Measurements from ENCODE around the gene ADSS2.
"Not testable (repeated sequence)": the region's sequence is repeated elsewhere in the genome, so short reads cannot be mapped to it uniquely, and the experiment has no call there.

Gene ADSS2

GRCh38 chr1:244451539-244451950 is at the start of gene ADSS2:
ADSS2 (minus strand) TSS chr1:244451909; CDS start chr1:244451817, 92 bp downstream.
- no peak for DNase-seq

- DNase-seq = not testable (repeated sequence)
These were observed 48.8 kb upstream of the ADSS2 start for GRCh38 chr1:244500515-244500914.

GRCh38 chr1:244499484-244499883 is 47.8 kb upstream of the ADSS2 start:
- not testable (repeated sequence) for DNase-seq

- no peak for DNase-seq
These were observed 46.1 kb upstream of the ADSS2 start for GRCh38 chr1:244497805-244498204.

- DNase-seq = no peak
These were observed 44.5 kb upstream of the ADSS2 start for GRCh38 chr1:244496186-244496585.

GRCh38 chr1:244494653-244495052 is 42.9 kb upstream of the ADSS2 start:
- no peak for DNase-seq

- not testable (repeated sequence) for DNase-seq
These were observed 33.3 kb upstream of the ADSS2 start for GRCh38 chr1:244484971-244485370.

- DNase-seq = no peak
These were observed 21.4 kb upstream of the ADSS2 start for GRCh38 chr1:244473059-244473605.

GRCh38 chr1:244466724-244467123 is 15.0 kb upstream of the ADSS2 start:
- DNase-seq = no peak

GRCh38 chr1:244461245-244462071 is 9.7 kb upstream of the ADSS2 start, which contains the start of gene CATSPERE:
CATSPERE (plus strand) TSS chr1:244461273; CDS start chr1:244461430, 157 bp downstream.
- peak; percentile 75 for DNase-seq

- peak; percentile 40 for DNase-seq
These were observed 8.5 kb upstream of the ADSS2 start for GRCh38 chr1:244460197-244460596.

GRCh38 chr1:244458781-244459180 is 7.1 kb upstream of the ADSS2 start:
- DNase-seq = no peak

- no peak for DNase-seq
These were observed 4.9 kb upstream of the ADSS2 start for GRCh38 chr1:244456586-244456985.

- no peak for DNase-seq
These were observed 2.7 kb upstream of the ADSS2 start for GRCh38 chr1:244454412-244454811.

GRCh38 chr1:244451951-244452795 is 464 bp upstream of the ADSS2 start:
- DNase-seq = peak; percentile 99

GRCh38 chr1:244450597-244451538 is 841 bp downstream of the ADSS2 start:
- peak; percentile 64 for DNase-seq

- DNase-seq = no peak
These were observed 1.7 kb downstream of the ADSS2 start for GRCh38 chr1:244449936-244450508.

- no peak for DNase-seq
These were observed 3.3 kb downstream of the ADSS2 start for GRCh38 chr1:244448279-244449036.

- DNase-seq = no peak
These were observed 4.2 kb downstream of the ADSS2 start for GRCh38 chr1:244447552-244447951.

- no peak for DNase-seq
These were observed 4.7 kb downstream of the ADSS2 start for GRCh38 chr1:244447024-244447423.

Measured in activated CD4-positive, CD25-positive, alpha-beta regulatory T cell treated with anti-CD3 and anti-CD28 coated beads, Interleukin-2, amount 50 U/mL, for 72 hours (primary cell).